Measurements from ENCODE around the gene FES.

Gene FES

DNA sequence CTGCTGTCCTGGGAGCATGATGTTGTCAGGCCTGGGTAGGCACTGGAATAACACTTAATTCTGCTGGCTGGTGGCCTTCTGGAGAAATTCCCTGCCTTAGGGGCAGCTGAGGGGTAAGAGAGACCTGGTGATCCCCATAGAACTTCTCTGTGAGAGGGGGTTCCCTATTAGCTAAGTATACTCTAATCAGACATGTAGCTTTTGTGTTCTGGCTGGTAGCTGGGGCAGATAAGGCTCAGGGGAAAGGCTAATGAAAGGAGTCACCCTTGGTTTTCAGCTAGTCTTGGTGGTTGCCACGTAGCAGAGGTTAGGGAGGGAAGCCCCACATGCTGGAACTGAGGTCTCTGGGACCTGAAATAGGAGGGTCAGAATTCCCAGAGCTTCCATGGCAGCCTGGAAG is 49.0 kb downstream of the FES start:
- DNase-seq = no peak

DNA sequence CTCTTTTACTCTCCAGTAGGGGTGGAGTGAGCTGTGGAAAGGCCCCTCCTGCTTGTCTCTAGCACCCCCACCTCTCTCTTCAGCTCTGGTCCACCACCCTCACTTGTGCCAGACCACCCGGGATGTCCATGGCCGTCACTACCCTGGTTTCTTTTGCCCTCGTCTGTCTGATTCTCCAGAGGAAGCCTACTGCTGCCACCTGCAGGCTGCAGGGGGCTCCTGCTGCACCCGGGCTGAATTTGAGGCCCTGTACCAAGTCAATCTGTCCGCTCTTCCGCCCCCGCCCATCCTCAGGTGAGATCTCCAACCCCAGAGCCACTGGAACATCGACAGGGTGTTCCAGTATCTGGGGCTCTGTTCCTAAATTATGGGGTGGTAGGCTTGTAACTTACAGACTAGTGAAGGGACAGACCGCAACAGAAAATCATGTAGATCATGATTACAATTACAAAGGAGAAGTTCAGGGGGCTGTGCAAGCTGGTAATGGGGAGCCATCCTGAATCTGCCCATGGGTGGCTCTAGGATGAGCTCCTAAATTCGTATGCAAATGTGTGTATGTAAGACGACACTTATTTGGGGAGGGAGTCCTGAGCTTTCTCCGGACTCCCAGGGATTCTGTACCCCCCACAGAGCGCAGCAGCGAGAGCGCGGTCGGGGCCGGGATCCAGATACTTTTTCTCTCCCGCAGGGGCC is 50.1 kb downstream of the FES start:
- peak; percentile 49 for DNase-seq

- DNase-seq = peak; percentile 52
These were observed 50.8 kb downstream of the FES start, which contains the start of gene UNC45A for GRCh38 chr15:90934949-90935751. Gene UNC45A, plus strand, starts transcription at chr15:90935285. Its CDS starts 40 bp downstream, at chr15:90935325.

DNA sequence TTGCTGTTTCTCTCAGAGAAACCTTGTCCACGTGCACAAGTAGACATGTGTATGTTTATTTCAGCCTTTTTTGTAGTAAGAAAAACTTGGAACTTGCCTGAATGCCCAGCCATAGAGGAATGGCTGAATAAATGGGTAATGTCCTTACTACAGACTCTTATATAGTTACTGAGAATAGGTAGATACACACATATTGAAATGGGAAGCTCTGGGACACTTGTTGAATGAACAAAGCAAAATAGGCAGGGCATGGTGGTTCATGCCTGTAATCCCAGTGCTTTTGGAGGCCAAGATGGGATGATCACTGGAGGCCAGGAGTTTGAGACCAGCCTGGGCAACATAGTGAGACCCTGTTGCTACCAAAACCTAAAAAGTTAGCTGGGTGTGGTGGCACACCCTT is 52.5 kb downstream of the FES start:
- DNase-seq = no peak

- DNase-seq = no peak
These were observed 54.0 kb downstream of the FES start for GRCh38 chr15:90938261-90938660.

- DNase-seq = no peak
These were observed 55.5 kb downstream of the FES start for GRCh38 chr15:90939756-90940155.

- no peak for DNase-seq
These were observed 56.7 kb downstream of the FES start for GRCh38 chr15:90941038-90941437.

- DNase-seq = no peak
These were observed 58.2 kb downstream of the FES start for GRCh38 chr15:90942354-90943120.

DNA sequence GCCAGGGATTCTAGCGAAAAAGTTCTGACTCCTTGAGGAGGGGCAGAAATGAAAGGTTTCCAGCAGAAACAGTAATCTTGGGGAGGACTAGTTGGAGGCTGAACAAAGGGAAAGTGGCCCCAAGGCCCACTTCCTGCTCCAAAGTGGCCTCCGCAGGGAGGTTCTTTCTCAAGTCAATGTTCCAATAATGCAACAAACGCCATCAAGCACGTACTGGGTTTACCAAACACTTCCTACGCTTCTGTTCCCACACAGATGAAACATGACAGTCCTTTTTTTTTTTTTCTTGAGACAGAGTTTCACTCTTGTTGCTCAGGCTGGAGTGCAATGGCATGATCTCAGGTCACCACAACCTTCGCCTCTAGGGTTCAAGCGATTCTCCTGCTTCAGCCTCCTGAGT is 60.8 kb downstream of the FES start:
- DNase-seq = no peak

All from GF-D8 (cell line).